CD4-positive, alpha-beta T cell (primary cell): ENCODE measurements around the gene EMC8. TPM values are rescaled to one million over a fixed set of nuclear protein-coding genes. Genes with fewer than 3 reads are reported as not detected.

ENCODE experiments used
- ATAC-seq: fragments of 200-7000 bp; cut with Tn5 transposase; one replicate; pipeline ENCODE4 v1.10.0; 2022; ENCODE audit warnings: mild to moderate bottlenecking; ENCODE audit not compliant: poor library complexity
- CTCF ChIA-PET: fragments of 350-600 bp; sonication (Branson Sonifier 250); formaldehyde crosslinking; loops from one replicate; lab custom pipeline; 2021; ENCODE audit warnings: antibody characterized with exemption, inconsistent platforms; lab: Charles Lee
- POLR2A ChIA-PET: fragments of 350-600 bp; sonication (Branson Sonifier 250); formaldehyde crosslinking; loops from one replicate; lab custom pipeline; 2021; ENCODE audit warnings: antibody characterized with exemption, inconsistent platforms; lab: Charles Lee
- DNase-seq, 14 experiments: peaks; one replicate each; pipeline ENCODE4 v3.0.0-alpha.2; 2013 to 2020; ENCODE audit warnings: mixed read lengths in 2 of 14
- H3K27ac ChIP-seq, 2 donors: one replicate each; pipeline versions ENCODE4 v1.5.1 to v1.7.0; 2013; ENCODE audit warnings: low read length in 2 of 2, low read depth in 1 of 2, mild to moderate bottlenecking in 1 of 2
- H3K27me3 ChIP-seq, 2 experiments: 1 replicate in 1 of 2; 2 replicates in 1 of 2; pipeline versions ENCODE4 v1.6.1 to v1.7.0; 2013; ENCODE audit warnings: low read length in 2 of 2, control low read depth in 1 of 2, mild to moderate bottlenecking in 1 of 2, moderate library complexity in 1 of 2; ENCODE audit not compliant: insufficient read depth in 2 of 2, control insufficient read depth in 1 of 2
- H3K36me3 ChIP-seq: one replicate; pipeline ENCODE4 v1.6.1; 2013; ENCODE audit warnings: low read length, control low read depth; ENCODE audit not compliant: insufficient read depth
- H3K4me1 ChIP-seq: one replicate; pipeline ENCODE4 v1.6.1; 2013; ENCODE audit warnings: low read length, control low read depth; ENCODE audit not compliant: insufficient read depth
- H3K4me3 ChIP-seq: one replicate; pipeline ENCODE4 v1.5.1; 2013; ENCODE audit warnings: mild to moderate bottlenecking, low read length, moderate library complexity
- H3K9me3 ChIP-seq, 2 experiments: 1 replicate in 1 of 2; 2 replicates in 1 of 2; pipeline versions ENCODE4 v1.6.1 to v1.7.0; 2013; ENCODE audit warnings: low read length in 2 of 2, mild to moderate bottlenecking in 2 of 2, control low read depth in 1 of 2, moderate library complexity in 1 of 2; ENCODE audit not compliant: control insufficient read depth in 1 of 2, insufficient read depth in 1 of 2
- H3K27ac Mint-ChIP-seq: one replicate; pipeline ENCODE4 v1.8.0; 2020; ENCODE audit warnings: mixed read lengths
- H3K27me3 Mint-ChIP-seq: one replicate; pipeline ENCODE4 v1.8.0; 2021; ENCODE audit warnings: mixed read lengths
- H3K36me3 Mint-ChIP-seq: one replicate; pipeline ENCODE4 v1.8.0; 2021; ENCODE audit warnings: low read depth, mixed read lengths
- H3K4me1 Mint-ChIP-seq: one replicate; pipeline ENCODE4 v1.8.0; 2021; ENCODE audit warnings: low read depth, mixed read lengths
- H3K4me3 Mint-ChIP-seq: one replicate; pipeline ENCODE4 v1.8.0; 2020; ENCODE audit warnings: mild to moderate bottlenecking, mixed read lengths
- H3K9me3 Mint-ChIP-seq: one replicate; pipeline ENCODE4 v1.8.0; 2020; ENCODE audit warnings: mixed read lengths
- CTCF ChIP-seq: fragments of 200-600 bp; IDR thresholded peaks from one replicate; pipeline ENCODE4 v1.8.0; 2022; ENCODE audit warnings: antibody characterized with exemption, mild to moderate bottlenecking
- intact Hi-C, 2 experiments: fragments of 100-400 bp; cut with DNase I in 1 of 2; cut with micrococcal nuclease in 1 of 2; formaldehyde crosslinking; loops; one replicate each; pipeline versions ENCODE4 v1.15.1 to v1.9.0; 2023 to 2025; cut with DNase I, micrococcal nuclease
- total RNA-seq, 174 experiments: library from RNA in 2 of 174; stranded (reverse) in 2 of 174; gene quantifications; one replicate each; pipeline ENCODE4 v1.2.3 and lab custom pipeline; 2021 to 2026

The EMC8 gene
- total RNA-seq, 2 experiments from 2014 or later: 38.9 to 41.7 TPM

GRCh38 chr16:85810742-85811115, 11.4 kb upstream of the EMC8 start:
- ChIA-PET CTCF (interaction anchor here (1.2 to 3.0 kb wide), 2 partner anchors 8 to 10 kb away, joined by 3 to 11 read pairs; no protein-coding TSS in a partner anchor), POLR2A (no interaction called here)
- TF ChIP-seq CTCF: no peak
- Histone ChIP-seq H3K9me3 (peaks cover 0 to 4% of the 10 kb centered on the region in 2 experiments), H3K27ac (no peak overlapping the region), H3K36me3 (peaks cover 14% of the 10 kb centered on the region), H3K4me3 (no peak overlapping the region), H3K4me1 (no peaks in the 10 kb centered on the region), H3K27me3 (no peaks in the 10 kb centered on the region)
- no peak overlapping the region for H3K27ac Mint-ChIP-seq
- H3K36me3 Mint-ChIP-seq: peaks cover 18% of the 10 kb centered on the region
- H3K9me3 Mint-ChIP-seq: no peaks in the 10 kb centered on the region
- no peak overlapping the region for H3K4me3 Mint-ChIP-seq
- intact Hi-C loops: no loop called here
- no peak for ATAC-seq
- no peak for DNase-seq
- no peaks in the 10 kb centered on the region for H3K4me1 Mint-ChIP-seq
- H3K27me3 Mint-ChIP-seq: peaks cover 6% of the 10 kb centered on the region

GRCh38 chr16:85810097-85810741, 10.9 kb upstream of the EMC8 start:
- ATAC-seq: no peak
- no peak for DNase-seq
- H3K4me3 Mint-ChIP-seq: no peak overlapping the region
- no peak overlapping the region for H3K4me3 ChIP-seq
- no peak for TF ChIP-seq CTCF
- intact Hi-C loops: no loop called here
- H3K27me3 Mint-ChIP-seq: peaks cover 6% of the 10 kb centered on the region
- ChIA-PET POLR2A (no interaction called here), CTCF (interaction anchor here (1.2 to 3.0 kb wide), 2 partner anchors 9 to 11 kb away, joined by 3 to 11 read pairs; no protein-coding TSS in a partner anchor)
- no peak overlapping the region for H3K27ac ChIP-seq
- H3K9me3 Mint-ChIP-seq: no peaks in the 10 kb centered on the region
- peaks cover 23% of the 10 kb centered on the region for H3K36me3 Mint-ChIP-seq
- no peak overlapping the region for H3K27ac Mint-ChIP-seq
- peaks cover 19% of the 10 kb centered on the region for H3K36me3 ChIP-seq
- peaks cover 0 to 4% of the 10 kb centered on the region in 2 experiments for H3K9me3 ChIP-seq
- H3K4me1 ChIP-seq: no peaks in the 10 kb centered on the region
- no peaks in the 10 kb centered on the region for H3K27me3 ChIP-seq
- H3K4me1 Mint-ChIP-seq: no peaks in the 10 kb centered on the region

GRCh38 chr16:85809645-85810044, 10.3 kb upstream of the EMC8 start:
- Histone ChIP-seq H3K9me3 (peaks cover 0 to 4% of the 10 kb centered on the region in 2 experiments), H3K27ac (no peak overlapping the region), H3K4me3 (no peak overlapping the region), H3K4me1 (no peaks in the 10 kb centered on the region), H3K36me3 (peaks cover 25% of the 10 kb centered on the region), H3K27me3 (no peaks in the 10 kb centered on the region)
- H3K36me3 Mint-ChIP-seq: peaks cover 29% of the 10 kb centered on the region
- no peak for DNase-seq
- no peak for ATAC-seq
- H3K27ac Mint-ChIP-seq: no peak overlapping the region
- H3K4me1 Mint-ChIP-seq: no peaks in the 10 kb centered on the region
- intact Hi-C loops: loop anchor here in 1 of 2 experiments (10.0 kb wide), 1 partner anchor 1625 kb away; the partner anchor contains the start of gene TAF1C
- ChIA-PET CTCF (interaction anchor here (1.2 kb wide), 1 partner anchor 9 kb away, joined by 3 read pairs; no protein-coding TSS in a partner anchor), POLR2A (no interaction called here)
- no peak for TF ChIP-seq CTCF
- no peak overlapping the region for H3K4me3 Mint-ChIP-seq
- H3K9me3 Mint-ChIP-seq: no peaks in the 10 kb centered on the region
- peaks cover 6% of the 10 kb centered on the region for H3K27me3 Mint-ChIP-seq
